ENCODE results near the gene S1PR3. TPM values are rescaled to one million over a fixed set of nuclear protein-coding genes. Genes with fewer than 3 reads are reported as not detected.

Gene S1PR3
- total RNA-seq, 1 donor from 2014 or later: 2.9 TPM

- Mint-ChIP-seq H3K9me3 (ENCODE audit: unreplicated experiment) (no peaks in the 10 kb centered on the region), H3K27ac (ENCODE audit: unreplicated experiment) (no peak overlapping the region), H3K4me3 (ENCODE audit: unreplicated experiment) (no peak overlapping the region), H3K36me3 (ENCODE audit: unreplicated experiment) (no peaks in the 10 kb centered on the region), H3K27me3 (ENCODE audit: unreplicated experiment) (no peaks in the 10 kb centered on the region), H3K4me1 (ENCODE audit: low read depth, unreplicated experiment) (peaks cover 3% of the 10 kb centered on the region)
- no peak for DNase-seq
- no peak for TF ChIP-seq CTCF (IDR thresholded peaks at IDR 0.05; ENCODE audit: partially characterized antibody, unreplicated experiment)
Observed at GRCh38 chr9:89047667-89048066, 56.4 kb downstream of the S1PR3 start.

GRCh38 chr9:89048616-89049015, 57.3 kb downstream of the S1PR3 start:
- H3K4me3 Mint-ChIP-seq (ENCODE audit: unreplicated experiment): no peak overlapping the region
- no peak overlapping the region for H3K27ac Mint-ChIP-seq (ENCODE audit: unreplicated experiment)
- no peak for TF ChIP-seq CTCF (IDR thresholded peaks at IDR 0.05; ENCODE audit: partially characterized antibody, unreplicated experiment)
- no peaks in the 10 kb centered on the region for H3K36me3 Mint-ChIP-seq (ENCODE audit: unreplicated experiment)
- DNase-seq: no peak
- no peaks in the 10 kb centered on the region for H3K9me3 Mint-ChIP-seq (ENCODE audit: unreplicated experiment)
- peaks cover 3% of the 10 kb centered on the region for H3K4me1 Mint-ChIP-seq (ENCODE audit: low read depth, unreplicated experiment)
- H3K27me3 Mint-ChIP-seq (ENCODE audit: unreplicated experiment): no peaks in the 10 kb centered on the region

- Mint-ChIP-seq H3K4me3 (ENCODE audit: unreplicated experiment) (no peak overlapping the region), H3K27ac (ENCODE audit: unreplicated experiment) (no peak overlapping the region), H3K9me3 (ENCODE audit: unreplicated experiment) (no peaks in the 10 kb centered on the region), H3K4me1 (ENCODE audit: low read depth, unreplicated experiment) (peaks cover 3% of the 10 kb centered on the region), H3K36me3 (ENCODE audit: unreplicated experiment) (no peaks in the 10 kb centered on the region), H3K27me3 (ENCODE audit: unreplicated experiment) (no peaks in the 10 kb centered on the region)
- no peak for DNase-seq
- TF ChIP-seq CTCF (IDR thresholded peaks at IDR 0.05; ENCODE audit: partially characterized antibody, unreplicated experiment): no peak
Observed at GRCh38 chr9:89049646-89050045, 58.4 kb downstream of the S1PR3 start.

- DNase-seq: no peak
- Mint-ChIP-seq H3K27me3 (ENCODE audit: unreplicated experiment) (no peaks in the 10 kb centered on the region), H3K4me3 (ENCODE audit: unreplicated experiment) (no peak overlapping the region), H3K9me3 (ENCODE audit: unreplicated experiment) (peaks cover 1% of the 10 kb centered on the region), H3K27ac (ENCODE audit: unreplicated experiment) (no peak overlapping the region), H3K36me3 (ENCODE audit: unreplicated experiment) (no peaks in the 10 kb centered on the region), H3K4me1 (ENCODE audit: low read depth, unreplicated experiment) (peaks cover 3% of the 10 kb centered on the region)
- no peak for TF ChIP-seq CTCF (IDR thresholded peaks at IDR 0.05; ENCODE audit: partially characterized antibody, unreplicated experiment)
Observed at GRCh38 chr9:89051421-89052025, 60.3 kb downstream of the S1PR3 start.

- TF ChIP-seq CTCF (IDR thresholded peaks at IDR 0.05; ENCODE audit: partially characterized antibody, unreplicated experiment): no peak
- no peak overlapping the region for H3K27ac Mint-ChIP-seq (ENCODE audit: unreplicated experiment)
- no peak for DNase-seq
- peaks cover 3% of the 10 kb centered on the region for H3K4me1 Mint-ChIP-seq (ENCODE audit: low read depth, unreplicated experiment)
- H3K9me3 Mint-ChIP-seq (ENCODE audit: unreplicated experiment): peaks cover 1% of the 10 kb centered on the region
- no peaks in the 10 kb centered on the region for H3K36me3 Mint-ChIP-seq (ENCODE audit: unreplicated experiment)
- no peaks in the 10 kb centered on the region for H3K27me3 Mint-ChIP-seq (ENCODE audit: unreplicated experiment)
- no peak overlapping the region for H3K4me3 Mint-ChIP-seq (ENCODE audit: unreplicated experiment)
Observed at GRCh38 chr9:89052470-89053097, 61.3 kb downstream of the S1PR3 start.
